WERI-Rb-1 (cell line): ENCODE results near the gene LAMP2.

Source experiments
- DNase-seq: peaks from one replicate; pipeline ENCODE4 v3.0.0-alpha.2; 2020
- H3K27ac ChIP-seq: fragments of 250-450 bp; sonication (Bioruptor Pico); 2 replicates; pipeline ENCODE4 v1.5.1; 2020; ENCODE audit warnings: mild to moderate bottlenecking, moderate library complexity
- H3K27me3 ChIP-seq: fragments of 250-450 bp; sonication (Bioruptor Pico); 2 replicates; pipeline ENCODE4 v1.5.1; 2021; ENCODE audit warnings: mild to moderate bottlenecking, low read depth, moderate library complexity; ENCODE audit not compliant: insufficient read depth, severe bottlenecking
- H3K36me3 ChIP-seq: fragments of 250-450 bp; sonication (Bioruptor Pico); 2 replicates; pipeline ENCODE4 v1.5.1; 2020; ENCODE audit warnings: mild to moderate bottlenecking, moderate library complexity
- H3K4me3 ChIP-seq: 2 replicates; pipeline ENCODE4 v1.5.1; 2011; ENCODE audit warnings: low read depth, mild to moderate bottlenecking, control low read depth, low read length
- H3K9me3 ChIP-seq: fragments of 250-450 bp; sonication (Bioruptor Pico); 2 replicates; pipeline ENCODE4 v1.5.1; 2021; ENCODE audit warnings: mild to moderate bottlenecking, moderate library complexity; ENCODE audit not compliant: severe bottlenecking
- TF ChIP-seq, protein P1 (sequence below): IDR thresholded peaks from 2 replicates; pipeline ENCODE4 v1.5.1; 2011; ENCODE audit warnings: low read depth, mild to moderate bottlenecking, control low read depth, inconsistent platforms, low read length

Gene LAMP2

DNA sequence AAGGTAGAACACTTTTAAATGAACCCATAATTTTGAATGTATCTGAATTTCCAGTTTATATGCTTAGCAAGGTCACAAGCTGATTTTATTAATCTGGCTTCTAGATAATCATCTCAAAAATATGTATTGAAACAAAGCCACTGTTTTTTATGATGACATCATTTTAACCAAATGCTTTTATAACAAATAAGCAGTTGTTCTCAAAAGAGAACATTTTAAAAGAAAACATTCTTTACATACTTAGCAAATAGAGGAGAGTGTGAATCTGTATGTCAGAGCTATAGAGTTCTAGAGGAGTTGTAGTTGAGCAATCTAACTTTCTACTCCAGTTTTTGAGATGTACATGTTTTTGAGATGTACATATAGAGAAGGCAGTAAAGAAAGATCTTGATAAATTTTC is 42.5 kb downstream of the LAMP2 start:
- Histone ChIP-seq H3K27me3 (peaks cover 5% of the 10 kb centered on the region), H3K9me3 (no peaks in the 10 kb centered on the region), H3K4me3 (no peak overlapping the region), H3K36me3 (no peaks in the 10 kb centered on the region), H3K27ac (no peak overlapping the region)
- no peak for DNase-seq
- TF ChIP-seq, protein P1, sequence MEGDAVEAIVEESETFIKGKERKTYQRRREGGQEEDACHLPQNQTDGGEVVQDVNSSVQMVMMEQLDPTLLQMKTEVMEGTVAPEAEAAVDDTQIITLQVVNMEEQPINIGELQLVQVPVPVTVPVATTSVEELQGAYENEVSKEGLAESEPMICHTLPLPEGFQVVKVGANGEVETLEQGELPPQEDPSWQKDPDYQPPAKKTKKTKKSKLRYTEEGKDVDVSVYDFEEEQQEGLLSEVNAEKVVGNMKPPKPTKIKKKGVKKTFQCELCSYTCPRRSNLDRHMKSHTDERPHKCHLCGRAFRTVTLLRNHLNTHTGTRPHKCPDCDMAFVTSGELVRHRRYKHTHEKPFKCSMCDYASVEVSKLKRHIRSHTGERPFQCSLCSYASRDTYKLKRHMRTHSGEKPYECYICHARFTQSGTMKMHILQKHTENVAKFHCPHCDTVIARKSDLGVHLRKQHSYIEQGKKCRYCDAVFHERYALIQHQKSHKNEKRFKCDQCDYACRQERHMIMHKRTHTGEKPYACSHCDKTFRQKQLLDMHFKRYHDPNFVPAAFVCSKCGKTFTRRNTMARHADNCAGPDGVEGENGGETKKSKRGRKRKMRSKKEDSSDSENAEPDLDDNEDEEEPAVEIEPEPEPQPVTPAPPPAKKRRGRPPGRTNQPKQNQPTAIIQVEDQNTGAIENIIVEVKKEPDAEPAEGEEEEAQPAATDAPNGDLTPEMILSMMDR = no peak

DNA sequence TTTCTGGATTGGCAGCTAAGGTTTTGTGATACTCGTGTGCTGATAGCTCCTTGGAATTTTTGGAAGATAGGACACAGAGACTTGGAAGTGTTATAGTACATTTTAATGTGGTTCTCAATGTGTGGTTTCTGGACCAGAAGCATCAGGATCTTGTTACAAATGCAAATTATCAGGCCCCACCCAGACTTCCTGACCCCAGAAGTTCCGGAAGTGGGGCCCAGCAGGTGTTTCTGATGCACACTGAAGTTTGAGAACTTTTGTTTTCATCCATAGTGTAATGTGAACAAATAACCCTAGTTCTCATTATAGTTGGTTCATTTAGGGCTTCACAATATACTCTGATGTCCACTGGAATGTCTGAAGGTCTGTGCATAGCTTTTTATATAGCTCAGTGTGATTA is 49.6 kb downstream of the LAMP2 start:
- Histone ChIP-seq H3K4me3 (no peak overlapping the region), H3K9me3 (no peaks in the 10 kb centered on the region), H3K36me3 (no peaks in the 10 kb centered on the region), H3K27ac (no peak overlapping the region), H3K27me3 (peaks cover 3% of the 10 kb centered on the region)
- no peak for DNase-seq
- TF ChIP-seq, protein P1 = no peak

DNA sequence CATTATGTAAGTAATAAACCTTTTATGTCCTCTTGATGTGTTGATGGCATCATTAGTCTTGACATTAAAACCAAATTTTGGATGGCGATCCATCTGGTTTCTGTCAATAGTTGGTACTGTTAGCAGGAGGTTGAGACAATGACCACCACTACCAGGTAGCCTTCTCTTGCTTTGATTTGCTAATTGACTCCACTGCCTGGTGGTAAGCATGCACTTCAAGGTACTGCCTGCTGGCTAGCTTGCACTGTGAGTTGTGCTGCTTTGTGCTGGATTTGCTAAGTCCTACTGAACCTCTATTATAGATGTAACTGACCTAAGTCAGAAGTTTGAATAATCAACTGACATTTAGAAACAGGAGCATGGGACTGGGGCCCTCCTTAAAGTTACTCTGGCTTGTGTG is 60.9 kb downstream of the LAMP2 start:
- no peak overlapping the region for H3K4me3 ChIP-seq
- no peak for DNase-seq
- H3K36me3 ChIP-seq = no peaks in the 10 kb centered on the region
- TF ChIP-seq, protein P1 = no peak
- no peaks in the 10 kb centered on the region for H3K9me3 ChIP-seq
- no peaks in the 10 kb centered on the region for H3K27me3 ChIP-seq
- no peak overlapping the region for H3K27ac ChIP-seq

DNA sequence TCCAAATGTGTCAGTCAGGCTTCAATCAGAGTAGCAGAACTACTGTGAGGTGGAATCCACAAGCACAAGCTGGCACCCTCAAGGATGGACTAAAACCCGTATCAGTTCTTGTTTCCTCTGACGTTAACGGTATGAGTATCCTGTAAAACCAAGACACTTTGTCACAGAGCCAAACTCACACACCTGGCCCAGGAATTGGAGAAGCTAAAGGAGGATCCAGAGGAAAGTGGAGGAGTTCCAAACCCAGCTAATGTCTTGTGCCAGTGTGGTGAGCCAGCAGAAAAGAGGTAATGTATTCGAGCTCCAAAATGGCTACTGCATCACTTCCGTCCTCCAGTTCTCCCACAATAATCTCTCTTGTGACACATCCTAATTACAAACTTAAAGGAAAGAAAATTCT is 62.5 kb downstream of the LAMP2 start:
- DNase-seq = no peak
- TF ChIP-seq, protein P1 = no peak
- Histone ChIP-seq H3K27me3 (peaks cover 6% of the 10 kb centered on the region), H3K27ac (no peak overlapping the region), H3K4me3 (no peak overlapping the region), H3K9me3 (no peaks in the 10 kb centered on the region), H3K36me3 (no peaks in the 10 kb centered on the region)

DNA sequence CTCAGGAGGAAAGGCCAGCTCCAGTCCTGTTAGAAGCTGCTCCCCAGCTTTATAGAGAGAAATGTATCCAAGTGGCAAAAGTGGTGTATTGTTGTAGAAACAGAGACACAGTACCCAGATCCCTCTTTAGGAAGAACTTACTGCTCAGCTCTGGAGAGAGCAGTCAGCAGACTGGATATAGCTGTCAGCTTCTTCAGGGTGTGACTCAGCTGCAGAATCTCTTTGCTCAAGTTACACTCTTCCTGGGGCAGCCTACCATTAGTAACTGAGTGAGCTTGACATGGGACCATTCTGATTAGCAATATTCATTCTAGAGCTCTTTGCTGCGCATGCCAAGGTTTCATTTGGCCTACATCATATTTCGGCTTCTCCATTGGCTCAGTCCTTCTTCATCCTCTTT is 66.7 kb downstream of the LAMP2 start:
- Histone ChIP-seq H3K27me3 (peaks cover 18% of the 10 kb centered on the region), H3K9me3 (no peaks in the 10 kb centered on the region), H3K27ac (no peak overlapping the region), H3K4me3 (no peak overlapping the region), H3K36me3 (no peaks in the 10 kb centered on the region)
- DNase-seq = no peak
- TF ChIP-seq, protein P1 = no peak

DNA sequence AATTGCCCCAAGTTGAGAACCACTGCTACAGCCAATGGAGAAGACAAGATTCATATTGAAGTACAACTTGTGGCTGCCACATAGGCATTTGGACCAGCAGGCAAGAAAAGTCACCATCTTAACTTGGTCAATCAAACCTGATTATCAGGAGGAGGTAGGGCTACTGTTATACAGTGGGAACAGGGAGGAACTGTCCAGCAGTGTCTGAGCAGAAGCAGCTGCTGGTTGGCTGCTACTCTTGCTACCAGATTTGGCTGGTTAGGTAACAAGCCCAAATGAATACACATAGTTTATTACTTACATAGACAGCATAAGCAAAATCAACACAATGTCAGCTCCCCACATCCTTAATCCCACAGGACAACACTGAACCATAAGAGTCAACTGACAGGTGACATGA is 67.8 kb downstream of the LAMP2 start:
- peaks cover 18% of the 10 kb centered on the region for H3K27me3 ChIP-seq
- H3K36me3 ChIP-seq = no peaks in the 10 kb centered on the region
- H3K4me3 ChIP-seq = no peak overlapping the region
- no peaks in the 10 kb centered on the region for H3K9me3 ChIP-seq
- TF ChIP-seq, protein P1 = no peak
- H3K27ac ChIP-seq = no peak overlapping the region
- no peak for DNase-seq
